A549 (cell line): ENCODE data around the gene KLF16. TPM values are rescaled to one million over a fixed set of nuclear protein-coding genes. Genes with fewer than 3 reads are reported as not detected.

Experiments used
- ATAC-seq, 2 experiments: fragments of 200-7000 bp in 1 of 2; fragments of >200 bp in 1 of 2; cut with Nextera tagmentation in 1 of 2; cut with Tn5 transposase in 1 of 2; 3 replicates each; pipeline versions ENCODE4 v1.8.0 to v1.9.1; 2018 to 2020; ENCODE audit warnings: mild to moderate bottlenecking in 1 of 2, moderate library complexity in 1 of 2
- CTCF ChIA-PET: fragments of 300-600 bp; sonication (Branson Sonifier 250); formaldehyde crosslinking; extraction: SDS; loops from one replicate; lab custom pipeline; 2021; ENCODE audit warnings: antibody characterized with exemption, inconsistent platforms; lab: Yijun Ruan, JAX
- POLR2A ChIA-PET: fragments of 350-600 bp; formaldehyde crosslinking; extraction: SDS; loops from one replicate; lab custom pipeline; 2021; ENCODE audit warnings: antibody characterized with exemption, inconsistent platforms; lab: Yijun Ruan, JAX
- DNase-seq, 2 experiments: peaks; one replicate each; pipeline versions ENCODE4 v3.0.0 to v3.0.0-alpha.2; 2011 to 2016; ENCODE audit warnings: low read depth in 1 of 2, low spot score in 1 of 2
- FAIRE-seq: peaks from 2 replicates; lab custom pipeline; 2011; peaks lifted over from hg19 to GRCh38; lab: Jason Lieb, UNC
- H3K27ac ChIP-seq, 2 experiments: fragments of >200 bp; sonication (Bioruptor Twin); formaldehyde crosslinking; 3 replicates each; pipeline ENCODE4 v1.5.1; 2016 to 2017
- H3K4me1 ChIP-seq: fragments of >200 bp; sonication (Bioruptor Twin); formaldehyde crosslinking; 3 replicates; pipeline ENCODE4 v1.6.1; 2016
- H3K4me2 ChIP-seq: fragments of >200 bp; sonication (Bioruptor Twin); formaldehyde crosslinking; 3 replicates; pipeline ENCODE4 v1.6.1; 2016
- H3K4me3 ChIP-seq: fragments of >200 bp; sonication (Bioruptor Twin); formaldehyde crosslinking; 3 replicates; pipeline ENCODE4 v1.5.1; 2016
- H3K9me3 ChIP-seq: fragments of >200 bp; sonication (Bioruptor Twin); formaldehyde crosslinking; 3 replicates; pipeline ENCODE4 v1.6.1; 2016
- ATOH8 ChIP-seq: fragments of 250-450 bp; sonication (Bioruptor Pico); IDR thresholded peaks from 2 replicates; pipeline ENCODE4 v1.5.0; 2020; ENCODE audit warnings: low read depth, mild to moderate bottlenecking, moderate library complexity
- BCL3 ChIP-seq: fragments of >200 bp; sonication (Bioruptor Twin); formaldehyde crosslinking; IDR thresholded peaks from 3 replicates; pipeline ENCODE4 v1.6.1; 2016
- CHD2 ChIP-seq: fragments of 150-350 bp; IDR thresholded peaks from 2 replicates; pipeline ENCODE4 v1.6.1; 2014; ENCODE audit warnings: low read length; ENCODE audit not compliant: partially characterized antibody
- CTCF ChIP-seq: fragments of >200 bp; sonication (Bioruptor Twin); formaldehyde crosslinking; IDR thresholded peaks from 3 replicates; pipeline ENCODE4 v1.5.1; 2016
- EHF ChIP-seq: fragments of 250-450 bp; sonication (Bioruptor Pico); IDR thresholded peaks from 2 replicates; pipeline ENCODE4 v1.5.0; 2020; ENCODE audit warnings: mild to moderate bottlenecking
- HMGXB4 ChIP-seq: fragments of 250-450 bp; sonication (Bioruptor Pico); IDR thresholded peaks from 2 replicates; pipeline ENCODE4 v1.5.0; 2021; ENCODE audit warnings: mild to moderate bottlenecking, moderate library complexity, borderline replicate concordance
- JUNB ChIP-seq: fragments of >200 bp; sonication (Bioruptor Twin); formaldehyde crosslinking; IDR thresholded peaks from 2 replicates; pipeline ENCODE4 v1.6.1; 2016
- KDM1A ChIP-seq: fragments of 200-600 bp; sonication (generic); IDR thresholded peaks from 2 replicates; pipeline ENCODE4 v1.6.1; 2016; ENCODE audit warnings: low read depth, mild to moderate bottlenecking
- MAFK ChIP-seq: fragments of 450-650 bp; IDR thresholded peaks from 2 replicates; pipeline ENCODE4 v1.6.1; 2014; ENCODE audit not compliant: partially characterized antibody
- MAX ChIP-seq: IDR thresholded peaks from 2 replicates; pipeline ENCODE4 v1.6.1; 2012
- MYC ChIP-seq: IDR thresholded peaks from 2 replicates; pipeline ENCODE4 v1.6.1; 2012; ENCODE audit warnings: mild to moderate bottlenecking, inconsistent platforms, low read length, improper control_type of control experiment, borderline replicate concordance
- PHF8 ChIP-seq: fragments of 200-600 bp; sonication (generic); IDR thresholded peaks from 2 replicates; pipeline ENCODE4 v1.6.1; 2016; ENCODE audit warnings: low read depth, mild to moderate bottlenecking, antibody characterized with exemption, moderate library complexity, borderline replicate concordance
- POLR2A ChIP-seq: IDR thresholded peaks from 2 replicates; pipeline ENCODE4 v1.6.1; 2012; ENCODE audit warnings: mild to moderate bottlenecking, low read length
- SREBF2 ChIP-seq: fragments of 450-650 bp; IDR thresholded peaks from 2 replicates; pipeline ENCODE4 v1.6.1; 2014; ENCODE audit warnings: mild to moderate bottlenecking, moderate library complexity
- TFCP2L1 ChIP-seq: fragments of 250-450 bp; sonication (Bioruptor Pico); IDR thresholded peaks from 2 replicates; pipeline ENCODE4 v1.5.0; 2021; ENCODE audit warnings: mild to moderate bottlenecking
- ZSCAN20 ChIP-seq: fragments of 250-450 bp; sonication (Bioruptor Pico); IDR thresholded peaks from 2 replicates; pipeline ENCODE4 v1.8.0; 2022; ENCODE audit warnings: mild to moderate bottlenecking, moderate library complexity
- WGBS: methylation state at CpG from one replicate; pipeline ENCODE4 v1.1.6; 2017; ENCODE audit errors: missing lambda C conversion rate; 5-methylcytosine and 5-hydroxymethylcytosine counted together
- polyA plus RNA-seq, 4 experiments: library from polyadenylated mRNA; depleted of rRNA in 3 of 4; stranded (reverse); fragments of >200 nt; fragmentation: RNase III in 1 of 4; extraction: RNeasy Plus Mini Kit Qiagen cat#74134 plus additional on column Dnase treatment in 1 of 4; gene quantifications; 2 replicates in 3 of 4; 3 replicates in 1 of 4; pipeline ENCODE4 v1.2.3, GENCODE V29; 2011 to 2017

KLF16 gene
- polyA plus RNA-seq, 2 of the 4 experiments (the other 2 are of a cell fraction) = 5.8 to 25.7 TPM

- peak; percentile 69 for TF ChIP-seq CTCF
- 0 out of 2 replicates have a peak, but pooled peaks have one; percentile 57 for TF ChIP-seq HMGXB4 (CRISPR knock-in tag)
These were observed 14.8 kb downstream of the KLF16 start, which contains the start of gene REXO1 (continued) for GRCh38 chr19:1848399-1849131.

GRCh38 chr19:1847684-1848398 is 15.5 kb downstream of the KLF16 start:
- WGBS = 1% methylated on average over 23 of the region's 72 CpGs
- DNase-seq (no peak), ATAC-seq (peak; percentile 6 to 49; a peak in 4 of 6 replicates), FAIRE-seq (no peak)
- ChIA-PET POLR2A (no interaction called here), CTCF (interaction anchor here (1.0 to 14.0 kb wide), 3 partner anchors 9 to 23 kb away, joined by 4 to 212 read pairs (median 32); no protein-coding TSS in a partner anchor)
- H3K9me3 ChIP-seq = no peaks in the 10 kb centered on the region
- TF ChIP-seq SREBF2 (no peak), PHF8 (peak; percentile 48; the same call in 1 of the 2 replicates), MAX (peak; percentile 30; the same call in 1 of the 2 replicates), BCL3 (0 out of 3 replicates have a peak, but pooled peaks have one; percentile 35), MYC (peak; percentile 40; the same call in 1 of the 2 replicates)
- H3K4me2 ChIP-seq = peak overlapping the region; percentile 88
- peak overlapping the region; percentile 91 for H3K4me3 ChIP-seq
- peaks cover 20% of the 10 kb centered on the region for H3K4me1 ChIP-seq
- peak overlapping the region; percentile 99 to 100 for H3K27ac ChIP-seq

- peak overlapping the region; percentile 91 for H3K4me3 ChIP-seq
- TF ChIP-seq JUNB (no peak), EHF (CRISPR knock-in tag) (no peak), POLR2A (no peak), MAFK (no peak), CHD2 (no peak), KDM1A (no peak), TFCP2L1 (no peak), ZSCAN20 (CRISPR knock-in tag) (no peak), ATOH8 (CRISPR knock-in tag) (no peak), BCL3 (no peak)
- TF ChIP-seq, all 56 proteins: peak for 0
- FAIRE-seq (no peak), ATAC-seq (no peak), DNase-seq (no peak)
- POLR2A ChIA-PET = interaction anchor here (0.5 kb wide), 1 partner anchor 266 kb away, joined by 3 read pairs; no protein-coding TSS in a partner anchor
- CTCF ChIA-PET = interaction anchor here (1.0 to 14.0 kb wide), 3 partner anchors 9 to 22 kb away, joined by 4 to 212 read pairs (median 32); no protein-coding TSS in a partner anchor
- 19% methylated on average over 11 of the region's 12 CpGs for WGBS
- Histone ChIP-seq H3K4me2 (peak overlapping the region; percentile 88), H3K27ac (peak overlapping the region; percentile 99 to 100), H3K9me3 (no peaks in the 10 kb centered on the region), H3K4me1 (peaks cover 15% of the 10 kb centered on the region)
These were observed 16.1 kb downstream of the KLF16 start for GRCh38 chr19:1847348-1847683.
